ENCODE data around the gene HSPA1A. TPM values are rescaled to one million over a fixed set of nuclear protein-coding genes. Genes with fewer than 3 reads are reported as not detected.
"Not testable (repeated sequence)": the region's sequence is repeated elsewhere in the genome, so short reads cannot be mapped to it uniquely, and the experiment has no call there.

The HSPA1A gene
- total RNA-seq, 1 donor from 2014 or later = 230 TPM

DNA sequence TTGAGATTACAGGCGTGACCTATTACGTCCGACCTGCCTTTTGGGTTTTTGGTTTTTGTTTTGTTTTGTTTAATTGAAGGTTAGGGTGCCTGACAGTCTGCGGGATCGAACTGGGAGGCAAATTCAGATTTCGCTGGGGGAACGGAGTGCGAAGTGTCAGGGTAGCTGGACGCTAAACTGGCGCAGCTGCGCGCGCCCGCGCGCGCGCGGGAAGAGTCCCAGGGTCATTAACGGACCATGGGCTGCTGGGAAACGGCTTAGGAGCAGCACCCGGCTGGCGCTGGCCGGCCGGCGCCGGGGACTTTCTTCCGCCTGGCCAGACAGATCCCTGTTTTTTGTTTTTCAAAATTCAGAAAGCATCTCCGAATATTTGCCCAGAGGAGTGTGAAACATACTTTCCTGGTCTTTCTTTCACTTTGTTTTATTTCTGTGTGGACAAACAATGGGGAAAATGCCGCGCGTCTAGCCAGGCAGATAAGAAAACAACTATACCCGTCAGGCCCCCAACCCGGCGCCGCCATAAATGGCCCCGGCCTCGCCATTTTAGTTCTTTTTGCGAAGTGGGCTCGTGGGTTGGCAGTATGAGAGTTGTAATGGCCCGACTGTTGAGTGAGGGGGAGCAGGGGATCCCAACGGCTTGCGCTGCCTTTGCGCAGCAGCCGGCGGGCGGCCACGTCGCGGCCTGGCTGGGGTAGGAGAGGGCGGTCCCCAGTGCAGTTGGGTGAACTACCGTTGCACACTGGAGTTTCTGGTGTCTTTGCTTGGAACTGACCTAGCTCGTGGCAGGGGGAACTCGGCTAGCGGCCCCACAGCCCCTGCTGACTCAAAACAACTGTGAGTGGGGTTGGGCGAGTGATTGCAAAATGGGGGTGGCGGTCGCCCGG, 19.3 kb downstream of the HSPA1A start:
- H3K4me3 ChIP-seq = peak overlapping the region; percentile 78
- no peaks in the 10 kb centered on the region for H3K27me3 ChIP-seq (ENCODE audit: low read depth)
- peak; percentile 90 for DNase-seq
- peaks cover 34% of the 10 kb centered on the region for H3K36me3 ChIP-seq
- H3K4me1 ChIP-seq = peaks cover 72% of the 10 kb centered on the region
- intact Hi-C loops (cut with DNase I) = loop anchor here (10.0 kb wide), 1 partner anchor 100 kb away; the partner anchor contains the start of gene CLIC1
- peak; percentile 92 to 93 for ATAC-seq
- H3K9me3 ChIP-seq = no peaks in the 10 kb centered on the region
- no peak for TF ChIP-seq CTCF (IDR thresholded peaks at IDR 0.05)
- H3K27ac ChIP-seq = peak overlapping the region; percentile 96

DNA sequence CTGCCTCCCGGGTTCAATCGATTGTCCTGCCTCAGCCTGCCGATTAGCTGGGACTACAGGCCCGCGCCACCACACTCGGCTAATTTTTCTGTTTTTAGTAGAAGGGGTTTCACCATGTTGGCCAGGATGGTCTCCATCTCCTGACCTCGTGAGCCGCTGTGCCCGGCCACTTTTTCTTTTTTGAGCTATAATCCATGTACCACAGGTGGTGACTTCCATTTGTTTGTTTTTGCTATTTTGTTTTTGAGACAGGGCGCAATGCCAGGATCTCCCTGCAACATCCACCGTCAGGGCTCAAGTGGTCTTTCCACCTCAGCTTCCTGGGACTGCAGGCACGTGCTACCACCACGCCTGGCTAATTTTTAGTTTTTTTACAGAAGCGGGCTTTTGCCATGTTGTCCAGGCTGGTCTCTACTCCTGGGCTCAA, 20.7 kb downstream of the HSPA1A start:
- no peaks in the 10 kb centered on the region for H3K27me3 ChIP-seq (ENCODE audit: low read depth)
- no peaks in the 10 kb centered on the region for H3K9me3 ChIP-seq
- peaks cover 66% of the 10 kb centered on the region for H3K4me1 ChIP-seq
- no peak for ATAC-seq
- peak overlapping the region; percentile 96 for H3K27ac ChIP-seq
- H3K36me3 ChIP-seq = peaks cover 46% of the 10 kb centered on the region
- TF ChIP-seq CTCF (IDR thresholded peaks at IDR 0.05) = no peak
- no peak for DNase-seq
- intact Hi-C loops (cut with DNase I) = loop anchor here (10.0 kb wide), 1 partner anchor 101 kb away; the partner anchor contains the start of gene CLIC1
- H3K4me3 ChIP-seq = peak overlapping the region; percentile 78

- Histone ChIP-seq H3K27me3 (ENCODE audit: low read depth) (no peaks in the 10 kb centered on the region), H3K4me3 (peak overlapping the region; percentile 78), H3K36me3 (peaks cover 50% of the 10 kb centered on the region), H3K9me3 (no peaks in the 10 kb centered on the region), H3K27ac (peak overlapping the region; percentile 96), H3K4me1 (peaks cover 59% of the 10 kb centered on the region)
- intact Hi-C loops (cut with DNase I) = loop anchor here (10.0 kb wide), 1 partner anchor 102 kb away; the partner anchor contains the start of gene CLIC1
- no peak for TF ChIP-seq CTCF (IDR thresholded peaks at IDR 0.05)
- ATAC-seq (no peak), DNase-seq (no peak)
These were observed 21.4 kb downstream of the HSPA1A start for GRCh38 chr6:31836474-31837368.

GRCh38 chr6:31837369-31838113, 22.2 kb downstream of the HSPA1A start:
- TF ChIP-seq CTCF (IDR thresholded peaks at IDR 0.05) = no peak
- no peaks in the 10 kb centered on the region for H3K9me3 ChIP-seq
- H3K27ac ChIP-seq = peak overlapping the region; percentile 96
- H3K4me1 ChIP-seq = peaks cover 55% of the 10 kb centered on the region
- intact Hi-C loops (cut with DNase I) = loop anchor here (10.0 kb wide), 1 partner anchor 103 kb away; the partner anchor contains the start of gene CLIC1
- peaks cover 50% of the 10 kb centered on the region for H3K36me3 ChIP-seq
- H3K4me3 ChIP-seq = peak overlapping the region; percentile 78
- ATAC-seq = no peak
- H3K27me3 ChIP-seq (ENCODE audit: low read depth) = no peaks in the 10 kb centered on the region
- DNase-seq = no peak

- H3K4me3 ChIP-seq = peak overlapping the region; percentile 78
- H3K36me3 ChIP-seq = peaks cover 50% of the 10 kb centered on the region
These were observed 22.8 kb downstream of the HSPA1A start for GRCh38 chr6:31838114-31838553.

More at GRCh38 chr6:31838114-31838553, 22.8 kb downstream of the HSPA1A start:
- not testable (repeated sequence) for H3K27ac ChIP-seq; H3K27me3 ChIP-seq (ENCODE audit: low read depth); H3K9me3 ChIP-seq; ATAC-seq; DNase-seq
- intact Hi-C loops (cut with DNase I) = loop anchor here (10.0 kb wide), 1 partner anchor 103 kb away; the partner anchor contains the start of gene CLIC1
- peaks cover 51% of the 10 kb centered on the region for H3K4me1 ChIP-seq
